Prostate gland (tissue), 2 donors: ENCODE data around the gene GAL.

Experiments used
- CTCF ChIP-seq, 4 experiments: fragments of 200-600 bp in 2 of 4; fragments of 450-650 bp in 2 of 4; sonication (generic) in 2 of 4; IDR thresholded peaks; 1 replicate in 3 of 4; 2 replicates in 1 of 4; pipeline ENCODE4 v1.5.1; 2016 to 2019; ENCODE audit warnings: antibody characterized with exemption in 4 of 4, mild to moderate bottlenecking in 2 of 4, moderate library complexity in 2 of 4
- POLR2A ChIP-seq: fragments of 450-650 bp; IDR thresholded peaks from one replicate; pipeline ENCODE4 v1.6.1; 2016; ENCODE audit warnings: antibody characterized with exemption, mild to moderate bottlenecking
- POLR2AphosphoS5 ChIP-seq: sonication (generic); formaldehyde crosslinking; IDR thresholded peaks from one replicate; pipeline ENCODE4 v1.6.1; 2017; ENCODE audit warnings: antibody characterized with exemption

GRCh38 chr11:68687986-68688385 lies 3.6 kb downstream of the GAL start:
- TF ChIP-seq CTCF (IDR thresholded peaks at IDR 0.05) (no peak), POLR2A (no peak), POLR2AphosphoS5 (no peak)
